Left forelimb (tissue), 1 donor: ENCODE results near the gene RPL4.

Source experiments
- DNase-seq: peaks from one replicate; pipeline ENCODE4 v3.0.0-alpha.2; 2018; ENCODE audit warnings: low spot score

RPL4 gene

GRCh38 chr15:66454143-66454542 is 50.5 kb downstream of the RPL4 start:
- DNase-seq, result no peak

DNA sequence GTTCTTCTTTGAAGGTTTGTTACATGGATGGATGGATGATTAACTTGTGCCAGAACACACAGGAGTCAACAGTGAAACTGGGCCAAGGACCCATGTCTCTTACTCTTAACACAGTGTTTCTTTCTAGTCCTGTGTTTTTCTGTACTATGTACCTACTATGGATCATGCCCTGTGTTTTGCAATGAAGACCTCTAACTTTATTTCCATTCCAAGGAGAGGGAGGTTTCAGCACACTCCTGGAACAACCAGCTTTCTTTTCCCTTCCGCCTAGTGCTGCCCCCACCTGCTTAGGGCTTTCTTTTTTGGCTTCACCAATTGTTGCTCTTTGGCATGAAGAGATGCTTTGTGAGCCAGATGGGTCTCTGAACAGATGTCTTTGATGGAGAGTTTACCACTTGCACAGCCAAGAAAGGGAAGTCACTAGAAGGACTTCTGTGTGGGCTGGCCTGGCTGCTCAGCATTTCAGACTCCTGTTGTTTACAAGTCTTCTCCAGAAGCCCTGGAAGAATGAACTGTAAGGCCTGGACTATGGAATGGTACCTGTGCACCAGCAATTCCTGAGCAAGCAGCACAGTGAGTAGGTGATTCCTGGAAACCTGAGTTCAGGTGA is 51.6 kb downstream of the RPL4 start:
- DNase-seq, result no peak

GRCh38 chr15:66452420-66452819 is 52.2 kb downstream of the RPL4 start:
- DNase-seq, result no peak
